MCF 10A (cell line): ENCODE results near the gene GATA3. TPM values are rescaled to one million over a fixed set of nuclear protein-coding genes. Genes with fewer than 3 reads are reported as not detected.
A peak's percentile ranks its signal among the peaks of the same experiment; 100 is the strongest.

Experiments used
- BruUV-seq: library from RNA; stranded (reverse); fragments of 400-500 nt; replicated peaks from 2 replicates; lab custom pipeline; 2021; lab: Mats Ljungman, UMichigan
- CTCF ChIA-PET: fragments of 300-600 bp; sonication (Branson Sonifier 250); formaldehyde crosslinking; extraction: SDS; loops from one replicate; lab custom pipeline; 2021; ENCODE audit warnings: antibody characterized with exemption, inconsistent platforms; lab: Yijun Ruan, JAX
- POLR2A ChIA-PET: fragments of 300-600, 350-650 bp; sonication (Branson Sonifier 250); formaldehyde crosslinking; extraction: SDS; loops from one replicate; lab custom pipeline; 2020; ENCODE audit warnings: antibody characterized with exemption, inconsistent platforms; lab: Yijun Ruan, JAX
- DNase-seq: peaks from one replicate; pipeline ENCODE4 v3.0.0-alpha.2; 2018; ENCODE audit not compliant: unreplicated experiment
- H3K27ac Mint-ChIP-seq: one replicate; pipeline ENCODE4 v1.8.0; 2022; ENCODE audit warnings: mild to moderate bottlenecking, low read depth, mixed read lengths; ENCODE audit not compliant: unreplicated experiment
- H3K27me3 Mint-ChIP-seq: one replicate; pipeline ENCODE4 v1.8.0; 2022; ENCODE audit warnings: mixed read lengths; ENCODE audit not compliant: insufficient read depth, unreplicated experiment
- H3K36me3 Mint-ChIP-seq: one replicate; pipeline ENCODE4 v1.8.0; 2022; ENCODE audit warnings: mild to moderate bottlenecking, moderate library complexity, mixed read lengths; ENCODE audit not compliant: insufficient read depth, unreplicated experiment
- H3K4me1 Mint-ChIP-seq: one replicate; pipeline ENCODE4 v1.8.0; 2022; ENCODE audit warnings: mixed read lengths; ENCODE audit not compliant: insufficient read depth, unreplicated experiment
- H3K4me3 Mint-ChIP-seq: one replicate; pipeline ENCODE4 v1.8.0; 2022; ENCODE audit warnings: mild to moderate bottlenecking, moderate library complexity, mixed read lengths; ENCODE audit not compliant: unreplicated experiment
- H3K9me3 Mint-ChIP-seq: one replicate; pipeline ENCODE4 v1.8.0; 2022; ENCODE audit warnings: mixed read lengths; ENCODE audit not compliant: unreplicated experiment
- intact Hi-C: fragments of 100-400 bp; cut with micrococcal nuclease; formaldehyde crosslinking; loops from 2 replicates; pipeline ENCODE4 v1.14.1; 2022
- total RNA-seq: library from RNA; stranded (reverse); gene quantifications from 2 replicates; pipeline ENCODE4 v1.2.3, GENCODE V29; 2022
- TF ChIP-seq, protein P1 (sequence below): fragments of 200-600 bp; IDR thresholded peaks from one replicate; pipeline ENCODE4 v1.8.0; 2022; ENCODE audit warnings: antibody characterized with exemption, mild to moderate bottlenecking; ENCODE audit not compliant: unreplicated experiment

The GATA3 gene
- total RNA-seq, 1 experiment from 2014 or later, result 13.1 TPM

DNA sequence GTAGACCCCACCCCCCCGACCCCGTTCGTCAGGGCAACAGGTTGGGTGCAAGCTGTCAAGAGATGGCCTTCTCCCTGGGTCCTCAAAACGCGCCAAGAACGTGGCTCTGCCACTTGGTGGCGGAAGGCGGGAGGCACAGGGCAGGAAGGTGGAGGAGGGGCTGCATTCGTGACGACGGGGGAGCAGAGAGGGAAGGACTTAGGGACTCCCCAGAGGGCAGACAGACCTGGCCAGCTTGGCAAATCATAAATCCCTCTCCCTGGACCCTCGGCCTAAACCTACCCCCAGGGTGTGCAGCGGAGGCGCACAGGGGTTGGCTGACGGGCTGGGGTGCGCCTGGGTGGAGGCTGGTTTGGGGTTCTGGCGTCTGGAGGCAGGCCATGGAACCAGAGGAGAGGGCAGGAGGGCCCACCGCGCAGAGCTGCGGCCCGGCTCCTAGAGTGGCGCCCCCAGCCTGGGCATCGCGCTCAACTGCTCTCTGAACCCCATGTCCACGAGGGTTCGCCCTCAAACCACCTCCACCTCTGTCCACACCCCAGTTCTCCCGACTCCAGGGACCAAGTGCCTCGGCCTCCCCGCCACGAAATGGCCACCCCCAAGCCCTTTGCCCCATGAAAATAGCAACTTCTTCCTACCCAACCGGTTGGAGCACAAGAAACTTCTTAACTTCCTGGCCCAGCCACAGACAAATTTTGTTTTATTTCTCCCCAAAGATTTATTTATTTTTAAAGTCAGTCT, 10.8 kb upstream of the GATA3 start:
- peaks cover 5% of the 10 kb centered on the region for H3K4me1 Mint-ChIP-seq
- POLR2A ChIA-PET, result no interaction called here
- intact Hi-C loops, result no loop called here

DNA sequence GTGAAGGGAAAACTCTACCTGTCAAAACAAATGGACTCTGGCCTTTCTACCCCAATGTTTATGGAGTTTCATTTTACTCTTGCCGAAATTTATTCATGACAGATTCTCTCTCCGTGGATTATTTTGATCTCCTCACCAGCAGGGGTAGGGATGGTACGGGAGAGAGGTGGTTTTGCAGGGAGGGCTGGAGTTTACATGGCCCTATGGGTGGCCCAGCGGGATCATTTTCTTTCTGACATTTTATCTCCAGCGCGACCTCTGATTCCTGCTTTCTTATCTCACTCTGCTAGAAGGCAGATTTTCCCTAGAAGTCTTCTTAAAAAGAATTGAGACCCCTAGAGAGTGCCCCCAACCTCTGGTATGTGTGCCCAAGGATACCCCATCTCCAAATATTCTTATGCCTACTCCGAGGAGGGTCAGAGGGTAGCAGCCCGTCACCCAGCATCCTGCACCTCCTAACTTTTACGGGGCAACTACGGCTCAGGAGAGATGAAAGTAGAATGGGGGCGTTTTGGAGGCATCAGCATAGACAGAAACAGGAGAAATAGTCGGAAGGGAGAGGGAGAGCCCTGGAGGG, 10.1 kb upstream of the GATA3 start:
- CTCF ChIA-PET, result no interaction called here
- intact Hi-C loops, result no loop called here
- no peaks in the 10 kb centered on the region for H3K36me3 Mint-ChIP-seq
- peaks cover 5% of the 10 kb centered on the region for H3K4me1 Mint-ChIP-seq
- H3K4me3 Mint-ChIP-seq, result no peak overlapping the region
- POLR2A ChIA-PET, result no interaction called here
- no TSS peak for BruUV-seq
- no peak overlapping the region for H3K27ac Mint-ChIP-seq
- DNase-seq, result no peak
- no peaks in the 10 kb centered on the region for H3K9me3 Mint-ChIP-seq
- peaks cover 39% of the 10 kb centered on the region for H3K27me3 Mint-ChIP-seq
- TF ChIP-seq, protein P1, sequence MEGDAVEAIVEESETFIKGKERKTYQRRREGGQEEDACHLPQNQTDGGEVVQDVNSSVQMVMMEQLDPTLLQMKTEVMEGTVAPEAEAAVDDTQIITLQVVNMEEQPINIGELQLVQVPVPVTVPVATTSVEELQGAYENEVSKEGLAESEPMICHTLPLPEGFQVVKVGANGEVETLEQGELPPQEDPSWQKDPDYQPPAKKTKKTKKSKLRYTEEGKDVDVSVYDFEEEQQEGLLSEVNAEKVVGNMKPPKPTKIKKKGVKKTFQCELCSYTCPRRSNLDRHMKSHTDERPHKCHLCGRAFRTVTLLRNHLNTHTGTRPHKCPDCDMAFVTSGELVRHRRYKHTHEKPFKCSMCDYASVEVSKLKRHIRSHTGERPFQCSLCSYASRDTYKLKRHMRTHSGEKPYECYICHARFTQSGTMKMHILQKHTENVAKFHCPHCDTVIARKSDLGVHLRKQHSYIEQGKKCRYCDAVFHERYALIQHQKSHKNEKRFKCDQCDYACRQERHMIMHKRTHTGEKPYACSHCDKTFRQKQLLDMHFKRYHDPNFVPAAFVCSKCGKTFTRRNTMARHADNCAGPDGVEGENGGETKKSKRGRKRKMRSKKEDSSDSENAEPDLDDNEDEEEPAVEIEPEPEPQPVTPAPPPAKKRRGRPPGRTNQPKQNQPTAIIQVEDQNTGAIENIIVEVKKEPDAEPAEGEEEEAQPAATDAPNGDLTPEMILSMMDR, result no peak

More for the DNA sequence above, 10.8 kb upstream of the GATA3 start:
- no peaks in the 10 kb centered on the region for H3K36me3 Mint-ChIP-seq
- DNase-seq, result no peak
- CTCF ChIA-PET, result no interaction called here
- TF ChIP-seq, protein P1, result no peak
- H3K27me3 Mint-ChIP-seq, result peaks cover 39% of the 10 kb centered on the region
- H3K27ac Mint-ChIP-seq, result no peak overlapping the region
- no TSS peak for BruUV-seq
- no peaks in the 10 kb centered on the region for H3K9me3 Mint-ChIP-seq
- no peak overlapping the region for H3K4me3 Mint-ChIP-seq

DNA sequence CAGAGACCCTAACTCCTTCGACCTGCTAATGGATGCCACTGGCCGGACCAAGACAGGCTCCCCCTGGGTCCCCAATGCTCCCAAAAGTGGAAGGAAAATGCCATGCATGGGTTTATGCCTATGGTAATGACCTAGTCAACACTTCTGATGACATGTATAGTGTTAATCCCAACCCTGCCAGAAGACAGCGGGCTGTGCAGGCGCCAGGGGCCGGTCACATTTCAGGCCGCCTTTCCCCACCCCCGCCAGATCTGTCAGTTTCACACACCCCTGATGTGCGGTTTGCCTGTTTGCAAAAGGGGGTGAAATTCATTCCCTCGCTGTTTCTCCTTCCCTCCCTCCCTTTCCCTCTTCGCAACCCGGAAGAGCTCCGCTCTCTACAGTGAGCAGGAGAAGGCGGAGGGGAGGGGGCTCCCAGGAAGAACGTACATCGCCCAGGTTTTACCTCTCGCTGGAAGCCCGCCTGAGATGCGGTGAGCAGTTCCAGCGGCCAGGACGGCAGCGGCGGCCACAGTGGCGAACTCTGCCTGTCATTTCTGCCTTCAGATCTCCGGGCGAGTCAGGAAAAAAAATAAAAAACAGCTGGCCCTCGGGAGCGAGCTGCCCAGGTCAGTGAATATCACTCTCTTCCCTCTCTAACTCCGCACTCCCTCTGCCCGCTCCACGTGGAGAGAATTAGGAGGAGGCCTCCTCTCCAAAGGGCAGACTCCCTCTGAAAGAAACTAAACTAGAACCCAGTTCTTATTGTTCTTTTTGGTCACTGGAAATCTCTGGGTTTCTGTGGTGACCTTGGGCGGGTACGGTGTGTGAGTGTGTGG, 9.4 kb upstream of the GATA3 start:
- ChIA-PET CTCF (no interaction called here), POLR2A (no interaction called here)
- TF ChIP-seq, protein P1, result no peak
- Mint-ChIP-seq H3K9me3 (no peaks in the 10 kb centered on the region), H3K27me3 (peaks cover 34% of the 10 kb centered on the region), H3K36me3 (no peaks in the 10 kb centered on the region), H3K27ac (no peak overlapping the region), H3K4me3 (peak overlapping the region; percentile 28), H3K4me1 (peaks cover 5% of the 10 kb centered on the region)
- intact Hi-C loops, result no loop called here
- no TSS peak for BruUV-seq
- no peak for DNase-seq
